ENCODE results near the gene LGI2. TPM values are rescaled to one million over a fixed set of nuclear protein-coding genes. Genes with fewer than 3 reads are reported as not detected.

LGI2 gene
- total RNA-seq, 4 donors from 2014 or later: 0.05 to 0.31 (median 0.19) TPM

DNA sequence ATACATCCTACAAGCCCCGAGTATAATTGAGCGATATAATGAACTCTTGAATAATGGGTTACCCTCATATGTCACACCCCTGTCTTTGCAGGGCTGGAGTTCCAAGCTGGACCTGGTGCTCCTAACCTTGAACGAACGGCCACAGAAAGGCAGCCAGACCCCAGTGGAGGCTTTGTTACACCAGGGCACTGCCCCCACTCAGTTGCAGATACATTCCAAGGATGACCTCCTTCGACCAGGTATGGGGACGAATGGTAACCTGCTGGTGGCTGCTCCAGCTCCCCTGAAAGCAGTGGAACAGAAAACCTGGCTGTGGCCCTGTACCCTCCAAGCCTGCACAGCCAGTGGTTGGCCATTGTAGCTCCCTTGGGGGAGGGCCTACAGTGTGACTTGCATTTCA, 61.3 kb downstream of the LGI2 start:
- Histone ChIP-seq H3K4me1 (no peaks in the 10 kb centered on the region), H3K4me3 (no peak overlapping the region), H3K36me3 (no peaks in the 10 kb centered on the region), H3K9me3 (no peaks in the 10 kb centered on the region), H3K27me3 (no peaks in the 10 kb centered on the region), H3K27ac (no peak overlapping the region)
- intact Hi-C loops (cut with DNase I; ENCODE audit: low total_unique reads): no loop called here
- TF ChIP-seq, protein P1, sequence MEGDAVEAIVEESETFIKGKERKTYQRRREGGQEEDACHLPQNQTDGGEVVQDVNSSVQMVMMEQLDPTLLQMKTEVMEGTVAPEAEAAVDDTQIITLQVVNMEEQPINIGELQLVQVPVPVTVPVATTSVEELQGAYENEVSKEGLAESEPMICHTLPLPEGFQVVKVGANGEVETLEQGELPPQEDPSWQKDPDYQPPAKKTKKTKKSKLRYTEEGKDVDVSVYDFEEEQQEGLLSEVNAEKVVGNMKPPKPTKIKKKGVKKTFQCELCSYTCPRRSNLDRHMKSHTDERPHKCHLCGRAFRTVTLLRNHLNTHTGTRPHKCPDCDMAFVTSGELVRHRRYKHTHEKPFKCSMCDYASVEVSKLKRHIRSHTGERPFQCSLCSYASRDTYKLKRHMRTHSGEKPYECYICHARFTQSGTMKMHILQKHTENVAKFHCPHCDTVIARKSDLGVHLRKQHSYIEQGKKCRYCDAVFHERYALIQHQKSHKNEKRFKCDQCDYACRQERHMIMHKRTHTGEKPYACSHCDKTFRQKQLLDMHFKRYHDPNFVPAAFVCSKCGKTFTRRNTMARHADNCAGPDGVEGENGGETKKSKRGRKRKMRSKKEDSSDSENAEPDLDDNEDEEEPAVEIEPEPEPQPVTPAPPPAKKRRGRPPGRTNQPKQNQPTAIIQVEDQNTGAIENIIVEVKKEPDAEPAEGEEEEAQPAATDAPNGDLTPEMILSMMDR (IDR thresholded peaks at IDR 0.05 in 4 of 5, conservative IDR thresholded peaks at IDR 0.05 in 1 of 5): no peak
- no peak for TF ChIP-seq POLR2A (IDR thresholded peaks at IDR 0.05)
- in situ Hi-C loops (cut with MboI; ENCODE audit: low sequenced_read_pairs in 4 of 4): no loop called here
- no peak for ATAC-seq
- DNase-seq: no peak

DNA sequence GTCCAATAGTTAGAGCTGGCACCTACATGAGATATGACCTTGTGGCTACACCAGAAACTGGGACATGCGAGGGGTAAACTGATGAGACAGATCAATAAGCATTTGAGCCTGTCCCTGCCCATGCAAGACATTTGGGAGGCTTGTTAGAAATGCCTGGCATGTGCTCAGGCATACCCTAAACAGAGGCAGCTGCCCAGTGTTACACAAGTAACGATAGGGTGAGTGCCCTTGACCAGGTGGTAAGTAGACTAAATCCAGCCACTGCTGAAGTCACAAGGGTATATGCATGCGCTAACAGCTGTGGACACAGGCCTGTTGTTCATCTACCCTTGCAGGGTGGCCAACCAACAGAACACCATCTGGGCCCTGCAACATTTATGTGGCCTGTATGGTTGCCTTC, 61.8 kb downstream of the LGI2 start:
- H3K9me3 ChIP-seq: no peaks in the 10 kb centered on the region
- no peak for TF ChIP-seq POLR2A (IDR thresholded peaks at IDR 0.05)
- TF ChIP-seq, protein P1 (IDR thresholded peaks at IDR 0.05 in 4 of 5, conservative IDR thresholded peaks at IDR 0.05 in 1 of 5): no peak
- no peak for ATAC-seq
- no peaks in the 10 kb centered on the region for H3K4me1 ChIP-seq
- H3K27me3 ChIP-seq: no peaks in the 10 kb centered on the region
- in situ Hi-C loops (cut with MboI; ENCODE audit: low sequenced_read_pairs in 4 of 4) (no loop called here), intact Hi-C loops (cut with DNase I; ENCODE audit: low total_unique reads) (no loop called here)
- no peak overlapping the region for H3K27ac ChIP-seq
- no peak overlapping the region for H3K4me3 ChIP-seq
- H3K36me3 ChIP-seq: no peaks in the 10 kb centered on the region
- no peak for DNase-seq

DNA sequence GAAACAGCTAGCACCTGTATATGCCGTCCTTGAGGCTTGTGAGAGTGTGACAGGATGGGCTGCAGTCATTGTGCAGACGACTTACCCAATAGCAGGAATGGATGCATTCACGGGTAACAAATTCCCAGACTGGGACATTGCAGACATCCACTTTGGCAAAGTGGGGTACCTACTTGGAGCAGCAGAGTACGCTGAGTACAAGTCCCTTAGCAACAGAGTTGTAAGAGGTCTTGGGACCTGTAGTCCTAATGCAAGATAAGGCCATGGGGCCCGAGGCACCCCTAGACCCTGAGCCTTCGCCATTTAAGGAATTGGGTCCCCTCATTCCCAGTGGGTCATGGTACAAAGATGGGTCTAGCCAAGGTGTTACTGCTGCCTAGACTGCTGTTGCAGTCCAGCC, 62.5 kb downstream of the LGI2 start:
- no peak for ATAC-seq

DNA sequence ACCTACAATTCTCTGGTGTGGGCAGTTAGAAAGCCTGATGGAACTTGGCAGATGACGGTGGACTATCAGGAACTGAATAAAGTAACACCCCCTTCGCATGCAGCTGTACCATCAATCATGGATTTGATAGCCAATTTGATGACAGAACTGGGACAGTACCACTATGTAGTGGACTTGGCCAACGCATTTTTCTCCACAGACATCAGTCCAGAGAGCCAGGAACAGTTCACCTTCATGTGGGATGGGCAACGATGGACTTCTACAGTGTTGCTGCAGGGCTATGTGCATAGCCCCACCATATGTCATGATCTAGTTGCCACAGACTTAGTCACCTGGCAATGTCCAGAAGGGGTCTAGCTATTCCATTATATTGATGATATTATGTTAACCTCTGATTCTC, 63.4 kb downstream of the LGI2 start:
- Histone ChIP-seq H3K9me3 (no peaks in the 10 kb centered on the region), H3K36me3 (no peaks in the 10 kb centered on the region), H3K27ac (no peak overlapping the region), H3K27me3 (no peaks in the 10 kb centered on the region), H3K4me1 (no peaks in the 10 kb centered on the region), H3K4me3 (no peak overlapping the region)
- intact Hi-C loops (cut with DNase I; ENCODE audit: low total_unique reads) (no loop called here), in situ Hi-C loops (cut with MboI; ENCODE audit: low sequenced_read_pairs in 4 of 4) (no loop called here)
- TF ChIP-seq POLR2A (IDR thresholded peaks at IDR 0.05): no peak
- TF ChIP-seq, protein P1 (IDR thresholded peaks at IDR 0.05 in 4 of 5, conservative IDR thresholded peaks at IDR 0.05 in 1 of 5): no peak
- ATAC-seq (no peak), DNase-seq (no peak)

More for the DNA sequence above, 62.5 kb downstream of the LGI2 start:
- intact Hi-C loops (cut with DNase I; ENCODE audit: low total_unique reads) (no loop called here), in situ Hi-C loops (cut with MboI; ENCODE audit: low sequenced_read_pairs in 4 of 4) (no loop called here)
- no peaks in the 10 kb centered on the region for H3K27me3 ChIP-seq
- no peak for DNase-seq
- no peaks in the 10 kb centered on the region for H3K4me1 ChIP-seq
- H3K9me3 ChIP-seq: no peaks in the 10 kb centered on the region
- H3K27ac ChIP-seq: no peak overlapping the region
- no peaks in the 10 kb centered on the region for H3K36me3 ChIP-seq
- TF ChIP-seq POLR2A (IDR thresholded peaks at IDR 0.05): no peak
- TF ChIP-seq, protein P1 (IDR thresholded peaks at IDR 0.05 in 4 of 5, conservative IDR thresholded peaks at IDR 0.05 in 1 of 5): no peak
- H3K4me3 ChIP-seq: no peak overlapping the region

DNA sequence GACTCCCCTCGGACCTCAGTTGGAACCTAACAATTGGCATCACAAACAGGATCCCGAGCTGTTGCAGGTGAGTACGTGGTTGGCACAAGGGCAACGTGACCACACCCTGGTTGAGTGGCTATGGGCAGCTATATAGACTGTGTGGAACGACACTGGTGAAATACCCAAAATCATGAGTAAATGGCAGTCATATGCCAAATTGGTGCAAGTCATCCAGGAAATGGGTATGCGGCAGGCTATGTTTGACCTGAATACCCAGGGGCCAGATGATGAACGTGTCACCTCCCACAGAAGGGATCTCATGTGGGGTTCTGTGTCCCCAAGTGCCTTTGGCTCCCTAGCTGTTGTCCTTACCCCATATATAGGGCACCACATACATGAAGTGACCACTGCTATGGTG, 64.7 kb downstream of the LGI2 start:
- DNase-seq: no peak
- no peak for ATAC-seq
- Histone ChIP-seq H3K4me1 (no peaks in the 10 kb centered on the region), H3K4me3 (no peak overlapping the region), H3K27me3 (no peaks in the 10 kb centered on the region), H3K9me3 (no peaks in the 10 kb centered on the region), H3K36me3 (no peaks in the 10 kb centered on the region), H3K27ac (no peak overlapping the region)
- in situ Hi-C loops (cut with MboI; ENCODE audit: low sequenced_read_pairs in 4 of 4): no loop called here
- TF ChIP-seq POLR2A (IDR thresholded peaks at IDR 0.05): no peak
- TF ChIP-seq, protein P1 (IDR thresholded peaks at IDR 0.05 in 4 of 5, conservative IDR thresholded peaks at IDR 0.05 in 1 of 5): no peak
- intact Hi-C loops (cut with DNase I; ENCODE audit: low total_unique reads): no loop called here

Measured in gastrocnemius medialis (tissue), 4 donors.